K562 (cell line): Measurements from ENCODE around the gene ARMC12. TPM values are rescaled to one million over a fixed set of nuclear protein-coding genes. Genes with fewer than 3 reads are reported as not detected.
A peak's percentile ranks its signal among the peaks of the same experiment; 100 is the strongest.

Source experiments
- ARID4B ChIP-seq: sonication (generic); formaldehyde crosslinking; IDR thresholded peaks from 2 replicates; pipeline ENCODE4 v1.8.0; 2022; ENCODE audit warnings: mild to moderate bottlenecking, missing genetic modification reagents
- FOXA3 ChIP-seq, 2 experiments: fragments of 450-650 bp in 1 of 2; sonication (generic) in 1 of 2; formaldehyde crosslinking; IDR thresholded peaks in 1 of 2; conservative IDR thresholded peaks in 1 of 2; 2 replicates each; pipeline versions ENCODE4 v1.4.0 to v1.8.0; 2020 to 2022; ENCODE audit warnings: mild to moderate bottlenecking in 2 of 2, missing genetic modification reagents in 1 of 2
- polyA plus RNA-seq, 8 experiments: library from polyadenylated mRNA; depleted of rRNA in 4 of 8; stranded (reverse) in 5 of 8; unstranded in 3 of 8; fragments of >200 nt; fragmentation: Nextera tagmentation in 2 of 8; fragmentation: Illumina TruSeq in 1 of 8; extraction: Ambion mirVana in 2 of 8; extraction: Trizol in 1 of 8; gene quantifications; 2 replicates each; pipeline versions ENCODE4 v1.2.1 to v1.2.3, GENCODE V29; 2011 to 2014; ENCODE audit warnings: inconsistent platforms in 1 of 8, missing spikeins in 1 of 8
- total RNA-seq, 7 experiments: library from RNA; depleted of rRNA in 6 of 7; stranded (reverse); fragments of >200 nt in 6 of 7; fragmentation: Illumina TruSeq in 2 of 7; extraction: Trizol in 2 of 7; gene quantifications; 2 replicates each; pipeline versions ENCODE4 v1.2.1 to v1.2.3, GENCODE V29; 2011 to 2021; ENCODE audit warnings: low replicate concordance in 1 of 7

ARMC12 gene
- total and polyA plus RNA-seq, 9 of the 15 experiments (the other 6 are each of a cell fraction or from before 2014, with no cell fraction given), result 0.09 to 0.58 (median 0.31) TPM; not detected in 3

- TF ChIP-seq ARID4B (CRISPR knock-in tag), result peak; percentile 32; the same call in 1 of the 2 replicates
- peak in 1 of 2 experiments; percentile 36; a peak in 1 of 4 replicates for TF ChIP-seq FOXA3 (CRISPR knock-in tag; conservative IDR thresholded peaks at IDR 0.05 in 1 of 2, IDR thresholded peaks at IDR 0.05 in 1 of 2)
Observed at GRCh38 chr6:35736982-35737412, at the start of gene ARMC12 (continued).
